ENCODE data around the gene ASTN2.

ASTN2 gene

GRCh38 chr9:116687074-116687753, 727.6 kb downstream of the ASTN2 start, which contains the start of gene TRIM32:
Gene TRIM32 (plus strand): TSS chr9:116687305. CDS start chr9:116697743, 10,438 bp downstream.
- DNase-seq (ENCODE audit: low read depth), result peak; percentile 69
- no peak for TF ChIP-seq CTCF (IDR thresholded peaks at IDR 0.05; ENCODE audit: low read depth, low read length, missing control alignments)
- H3K4me3 ChIP-seq (ENCODE audit: low read depth, low read length), result peak within 1 kb of the TSS; percentile 76

GRCh38 chr9:116686693-116687073, 728.2 kb downstream of the ASTN2 start:
- no peak for TF ChIP-seq CTCF (IDR thresholded peaks at IDR 0.05; ENCODE audit: low read depth, low read length, missing control alignments)
- H3K4me3 ChIP-seq (ENCODE audit: low read depth, low read length), result peak overlapping the region; percentile 76
- no peak for DNase-seq (ENCODE audit: low read depth)

GRCh38 chr9:116686135-116686534, 728.7 kb downstream of the ASTN2 start:
- peak overlapping the region; percentile 76 for H3K4me3 ChIP-seq (ENCODE audit: low read depth, low read length)
- DNase-seq (ENCODE audit: low read depth), result no peak
- TF ChIP-seq CTCF (IDR thresholded peaks at IDR 0.05; ENCODE audit: low read depth, low read length, missing control alignments), result no peak

- DNase-seq (ENCODE audit: low read depth), result no peak
- no peak for TF ChIP-seq CTCF (IDR thresholded peaks at IDR 0.05; ENCODE audit: low read depth, low read length, missing control alignments)
- no peak overlapping the region for H3K4me3 ChIP-seq (ENCODE audit: low read depth, low read length)
Measured at GRCh38 chr9:116685166-116685565, 729.7 kb downstream of the ASTN2 start.

GRCh38 chr9:116683535-116683934, 731.3 kb downstream of the ASTN2 start:
- no peak for TF ChIP-seq CTCF (IDR thresholded peaks at IDR 0.05; ENCODE audit: low read depth, low read length, missing control alignments)
- DNase-seq (ENCODE audit: low read depth), result no peak
- H3K4me3 ChIP-seq (ENCODE audit: low read depth, low read length), result no peak overlapping the region

- no peak overlapping the region for H3K4me3 ChIP-seq (ENCODE audit: low read depth, low read length)
- TF ChIP-seq CTCF (IDR thresholded peaks at IDR 0.05; ENCODE audit: low read depth, low read length, missing control alignments), result no peak
- no peak for DNase-seq (ENCODE audit: low read depth)
Measured at GRCh38 chr9:116674210-116674980, 740.5 kb downstream of the ASTN2 start.

Data from GM12864 (cell line).